IMR-90 (cell line): Measurements from ENCODE around the gene UQCRC1. TPM values are rescaled to one million over a fixed set of nuclear protein-coding genes. Genes with fewer than 3 reads are reported as not detected.

Source experiments
- NFE2L2 ChIP-seq: fragments of 150-350 bp; IDR thresholded peaks from 2 replicates; pipeline ENCODE4 v1.6.1; 2016; ENCODE audit warnings: low read depth, mild to moderate bottlenecking, low read length
- SMC3 ChIP-seq: fragments of 150-350 bp; IDR thresholded peaks from 2 replicates; pipeline ENCODE4 v1.6.1; 2016; ENCODE audit warnings: low read depth, mild to moderate bottlenecking, antibody characterized with exemption, low read length, moderate library complexity
- USF2 ChIP-seq: fragments of 150-350 bp; IDR thresholded peaks from 2 replicates; pipeline ENCODE4 v1.6.1; 2017; ENCODE audit warnings: mild to moderate bottlenecking, antibody characterized with exemption, low read length, low read depth
- polyA plus RNA-seq, 3 experiments: library from polyadenylated mRNA; depleted of rRNA; stranded (reverse); fragments of >200 nt; gene quantifications; 2 replicates each; pipeline ENCODE4 v1.2.3, GENCODE V29; 2012; ENCODE audit warnings: low replicate concordance in 1 of 3
- total RNA-seq: library from RNA; depleted of rRNA; stranded (reverse); fragments of >200 nt; gene quantifications from 2 replicates; pipeline ENCODE4 v1.2.3, GENCODE V29; 2012

The UQCRC1 gene
- total and polyA plus RNA-seq, 2 of the 4 experiments (the other 2 are of a cell fraction), result 474 to 1,365 TPM

- TF ChIP-seq USF2, result no peak
- TF ChIP-seq SMC3, result no peak
- TF ChIP-seq NFE2L2, result no peak
Measured at GRCh38 chr3:48555949-48556795, 53.3 kb downstream of the UQCRC1 start (continued).
